WTC11 (cell line): ENCODE measurements around the gene IVD.

Source experiments
- CTCF ChIP-seq: fragments of 200-600 bp; IDR thresholded peaks from 2 replicates; pipeline ENCODE4 v1.8.0; 2022; ENCODE audit warnings: antibody characterized with exemption
- E2F4 ChIP-seq: sonication (generic); formaldehyde crosslinking; IDR thresholded peaks from 2 replicates; pipeline ENCODE4 v1.8.1; 2022; ENCODE audit warnings: low read depth, mild to moderate bottlenecking, moderate library complexity, missing genetic modification reagents, borderline replicate concordance
- FOXJ3 ChIP-seq: sonication (generic); formaldehyde crosslinking; IDR thresholded peaks from 2 replicates; pipeline ENCODE4 v1.9.0; 2021; ENCODE audit warnings: missing genetic modification reagents, mild to moderate bottlenecking, borderline replicate concordance
- HMGA2 ChIP-seq: fragments of 250-450 bp; sonication (Bioruptor Pico); IDR thresholded peaks from 2 replicates; pipeline ENCODE4 v1.4.0; 2021; ENCODE audit warnings: mild to moderate bottlenecking, moderate library complexity
- HMGXB4 ChIP-seq: sonication (generic); formaldehyde crosslinking; IDR thresholded peaks from 2 replicates; pipeline ENCODE4 v1.8.1; 2023; ENCODE audit warnings: mild to moderate bottlenecking, moderate library complexity, missing genetic modification reagents
- MAX ChIP-seq: sonication (generic); formaldehyde crosslinking; IDR thresholded peaks from 2 replicates; pipeline ENCODE4 v1.8.0; 2022; ENCODE audit warnings: mild to moderate bottlenecking, missing genetic modification reagents
- NFYB ChIP-seq: sonication (generic); formaldehyde crosslinking; conservative IDR thresholded peaks from 2 replicates; pipeline ENCODE4 v1.8.0; 2022; ENCODE audit warnings: low read depth, missing genetic modification reagents
- SP1 ChIP-seq: sonication (generic); formaldehyde crosslinking; conservative IDR thresholded peaks from 2 replicates; pipeline ENCODE4 v1.8.1; 2022; ENCODE audit warnings: missing genetic modification reagents
- USF1 ChIP-seq: sonication (generic); formaldehyde crosslinking; IDR thresholded peaks from 2 replicates; pipeline ENCODE4 v1.8.0; 2022; ENCODE audit warnings: mild to moderate bottlenecking, missing genetic modification reagents
- ZNF423 ChIP-seq: fragments of 250-450 bp; sonication (Bioruptor Pico); IDR thresholded peaks from 2 replicates; pipeline ENCODE4 v2.1.2; 2022; ENCODE audit warnings: mild to moderate bottlenecking, moderate library complexity

- no peak for TF ChIP-seq CTCF
- no peak for TF ChIP-seq E2F4 (CRISPR knock-in tag)
- no peak for TF ChIP-seq ZNF423
- no peak for TF ChIP-seq USF1 (CRISPR knock-in tag)
- no peak for TF ChIP-seq HMGXB4 (CRISPR knock-in tag)
- no peak for TF ChIP-seq SP1 (CRISPR knock-in tag)
- no peak for TF ChIP-seq NFYB
- TF ChIP-seq HMGA2: no peak
- TF ChIP-seq FOXJ3 (CRISPR knock-in tag): no peak
- TF ChIP-seq MAX (CRISPR knock-in tag): no peak
Observed at GRCh38 chr15:40392986-40393948, 12.3 kb upstream of the IVD start.
